ENCODE measurements around the gene ZSCAN22.

ZSCAN22 gene

GRCh38 chr19:58350871-58351557 is 24.2 kb downstream of the ZSCAN22 start:
- DNase-seq (ENCODE audit: low read depth in 1 of 2, low spot score in 1 of 2) = no peak

- DNase-seq (ENCODE audit: low read depth in 1 of 2, low spot score in 1 of 2) = no peak
Observed at GRCh38 chr19:58351558-58351878, 24.7 kb downstream of the ZSCAN22 start.

- no peak for DNase-seq (ENCODE audit: low read depth in 1 of 2, low spot score in 1 of 2)
Observed at GRCh38 chr19:58351990-58352755, 25.4 kb downstream of the ZSCAN22 start.

DNA sequence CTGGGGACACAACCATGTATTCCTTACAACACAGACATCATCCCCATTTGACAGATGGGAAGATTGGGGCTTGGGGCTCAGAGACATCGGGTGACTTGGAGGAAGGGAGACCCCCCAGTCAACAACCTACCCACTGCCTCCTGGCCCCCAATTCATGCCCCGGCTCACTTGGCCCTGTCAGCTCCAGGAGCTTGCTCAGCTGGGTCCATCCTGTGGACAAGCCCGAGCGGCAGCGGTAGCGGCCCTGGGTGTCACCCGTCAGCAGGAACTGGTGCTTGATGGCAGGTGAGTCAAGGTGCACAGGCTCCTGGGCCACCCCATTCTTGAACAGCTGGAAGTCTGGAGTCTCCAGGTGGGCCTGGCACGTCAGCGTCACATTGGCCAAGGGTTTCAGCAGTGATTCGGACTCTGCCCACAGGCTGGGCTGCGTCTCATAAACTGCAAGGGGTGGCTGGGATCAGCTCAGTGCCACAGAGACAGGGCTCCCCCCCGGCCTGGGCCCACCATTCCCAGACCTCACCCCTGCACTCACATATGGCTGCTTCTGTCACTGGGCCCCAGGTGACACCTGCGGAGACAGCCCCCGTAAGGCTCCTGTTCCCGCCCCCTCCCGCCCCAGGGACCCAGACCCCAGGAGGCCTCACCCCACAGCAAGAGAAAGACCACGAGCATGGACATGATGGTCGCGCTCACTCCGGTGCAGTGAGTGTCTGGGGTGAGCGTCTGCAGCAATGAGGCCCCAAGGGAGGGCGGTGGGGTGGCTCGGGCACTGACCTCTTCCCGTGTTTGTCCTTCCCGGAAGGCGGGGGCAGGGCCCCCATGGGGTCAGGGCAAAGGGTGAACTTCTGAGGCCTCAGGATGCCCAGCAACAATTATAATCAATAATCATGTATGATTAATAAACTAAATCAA is 26.2 kb downstream of the ZSCAN22 start, which contains the start of gene A1BG:
A1BG (minus strand) TSS at position 733 of the 912 bp plus-strand sequence; CDS start at position 678, 55 bp downstream.
- DNase-seq (ENCODE audit: low read depth in 1 of 2, low spot score in 1 of 2) = no peak

DNA sequence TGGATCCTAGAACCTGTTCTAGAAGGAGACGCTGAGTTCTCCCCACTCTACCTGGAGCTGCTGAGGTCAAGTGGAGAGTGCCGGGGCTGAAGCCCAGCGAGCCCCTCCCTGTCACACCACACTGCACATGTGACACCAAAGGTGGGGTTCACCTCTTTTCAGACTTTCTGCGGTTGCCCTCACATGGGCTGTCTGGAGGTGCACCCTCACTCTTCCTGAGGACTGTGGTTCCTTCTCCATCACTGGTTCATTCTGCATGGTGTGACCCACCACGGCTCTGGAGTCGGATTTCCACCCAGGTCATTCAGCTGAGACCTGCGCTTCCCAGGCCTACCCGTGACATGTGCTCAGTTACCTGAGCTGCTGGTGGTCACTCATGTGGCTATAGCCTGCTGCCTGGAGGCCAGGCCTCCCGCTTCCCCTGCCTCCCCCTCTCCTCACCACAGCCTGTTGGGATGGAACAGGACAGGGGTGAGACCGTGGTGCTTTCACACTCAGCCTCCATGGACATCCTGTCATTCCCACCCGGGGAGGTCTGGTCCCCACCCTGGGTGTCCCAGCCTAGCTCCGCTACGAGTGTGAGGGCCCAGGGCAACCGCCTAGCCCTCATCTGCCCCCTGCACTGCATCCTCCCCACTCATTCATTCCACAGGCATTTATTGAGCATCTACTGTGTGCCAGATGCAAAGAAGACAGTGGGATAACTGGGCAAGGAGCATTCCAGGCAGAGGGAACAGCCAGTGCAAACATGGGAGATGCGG is 27.1 kb downstream of the ZSCAN22 start:
- DNase-seq (ENCODE audit: low read depth in 1 of 2, low spot score in 1 of 2) = no peak

GRCh38 chr19:58354478-58355030 is 27.8 kb downstream of the ZSCAN22 start:
- DNase-seq (ENCODE audit: low read depth in 1 of 2, low spot score in 1 of 2) = no peak

GRCh38 chr19:58355215-58355796 is 28.5 kb downstream of the ZSCAN22 start:
- no peak for DNase-seq (ENCODE audit: low read depth in 1 of 2, low spot score in 1 of 2)

- DNase-seq (ENCODE audit: low read depth in 1 of 2, low spot score in 1 of 2) = no peak
Observed at GRCh38 chr19:58355908-58356765, 29.3 kb downstream of the ZSCAN22 start.

GRCh38 chr19:58356766-58357480 is 30.1 kb downstream of the ZSCAN22 start:
- DNase-seq (ENCODE audit: low read depth in 1 of 2, low spot score in 1 of 2) = no peak

DNA sequence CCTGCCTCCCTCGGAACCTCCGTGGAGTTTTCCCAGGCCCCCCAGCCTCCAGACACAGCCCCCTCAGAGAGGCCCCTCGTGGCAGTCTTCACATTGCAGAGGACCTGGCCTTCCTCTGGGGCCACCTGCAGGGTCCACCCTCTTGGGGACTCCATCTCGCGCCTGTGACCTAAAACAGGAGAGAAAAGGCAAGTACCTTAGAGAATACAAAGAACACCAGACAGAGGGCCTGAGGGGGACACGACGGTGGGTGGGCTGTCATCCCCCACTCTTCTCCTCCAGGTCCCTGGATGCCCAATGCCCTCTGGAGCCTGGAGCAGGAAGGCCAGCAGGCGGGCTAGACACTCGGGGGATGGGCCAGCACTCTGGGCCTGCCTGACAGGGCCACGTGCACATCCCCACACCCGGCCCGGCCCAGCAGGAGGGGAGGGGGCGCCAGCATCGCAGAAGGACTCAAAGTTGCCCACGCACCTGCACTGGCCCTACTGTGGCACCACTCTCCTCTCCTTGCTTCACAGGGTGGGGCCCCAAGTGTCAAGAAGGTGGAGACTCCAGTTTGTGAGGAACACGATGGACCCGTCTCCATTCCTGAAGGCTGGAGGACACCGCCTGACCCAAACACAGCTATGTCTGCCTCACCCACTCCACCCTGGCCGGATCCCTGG is 30.8 kb downstream of the ZSCAN22 start:
- DNase-seq (ENCODE audit: low read depth in 1 of 2, low spot score in 1 of 2) = no peak

DNA sequence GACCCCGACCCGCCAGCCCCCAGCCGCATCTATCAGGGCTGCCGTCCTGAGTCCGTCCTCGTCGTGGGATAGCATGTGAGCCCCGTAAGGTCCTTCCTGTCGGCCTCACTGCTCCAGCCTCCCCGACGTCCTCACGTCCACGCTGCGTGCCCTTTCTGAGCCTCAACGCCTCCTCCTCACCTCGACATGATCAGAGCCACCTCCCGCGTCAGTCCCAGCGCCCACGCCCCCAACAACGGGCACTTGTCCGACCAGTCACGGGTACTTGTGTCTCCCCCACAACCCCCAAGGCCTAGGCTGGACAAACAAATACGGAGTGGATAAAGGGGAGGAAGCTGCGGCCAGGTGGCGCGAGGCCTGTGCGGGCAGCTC is 35.1 kb downstream of the ZSCAN22 start:
- DNase-seq (ENCODE audit: low read depth in 1 of 2, low spot score in 1 of 2) = peak in 1 of 2 donors; percentile 30

GRCh38 chr19:58362272-58362994 is 35.6 kb downstream of the ZSCAN22 start, which contains the start of gene ZNF497:
ZNF497 (minus strand) TSS chr19:58362751; CDS start chr19:58357635, 5,116 bp downstream.
- peak; percentile 95 for DNase-seq (ENCODE audit: low read depth in 1 of 2, low spot score in 1 of 2)

GRCh38 chr19:58364146-58364545 is 37.4 kb downstream of the ZSCAN22 start:
- no peak for DNase-seq (ENCODE audit: low read depth in 1 of 2, low spot score in 1 of 2)

DNA sequence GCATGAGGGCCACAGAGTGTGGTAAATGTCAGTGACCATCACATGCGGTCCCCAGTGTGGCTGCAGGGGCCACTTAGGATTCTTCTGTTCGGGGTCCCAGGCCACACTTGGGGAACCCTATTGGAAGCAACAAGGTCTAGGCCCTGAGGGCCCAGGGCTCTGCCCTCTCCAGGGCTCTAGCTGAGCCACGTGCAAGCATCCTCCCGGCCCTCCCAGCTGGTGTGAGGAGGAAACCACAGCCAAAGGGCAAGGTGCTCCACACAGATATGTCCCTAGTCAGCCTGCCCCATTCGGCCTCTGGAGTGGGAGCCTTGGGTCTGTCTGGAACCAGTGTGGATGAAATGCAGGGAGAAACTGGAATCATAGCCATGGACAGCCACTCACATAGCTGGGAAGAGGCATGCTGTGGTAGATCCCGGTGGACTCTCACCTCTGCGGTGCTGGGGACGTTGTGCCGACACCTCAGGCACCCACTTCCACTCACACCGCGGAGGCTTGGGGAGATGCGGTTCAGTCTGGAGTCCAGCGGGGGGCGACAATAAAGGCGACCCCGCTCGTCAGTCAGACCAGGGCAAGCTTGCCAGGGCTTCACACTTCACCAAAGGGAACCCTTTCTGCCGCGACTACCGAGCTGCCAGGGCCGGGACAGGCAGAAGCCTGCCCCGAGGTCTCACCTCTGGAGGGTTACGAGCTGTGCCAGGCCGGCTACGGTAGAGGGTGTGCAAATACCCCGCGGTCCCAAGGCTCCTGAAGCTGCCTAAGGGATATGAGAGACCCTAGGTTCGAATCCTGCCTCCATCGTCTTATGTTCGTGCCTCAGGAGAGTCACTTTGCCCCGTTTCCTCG is 40.0 kb downstream of the ZSCAN22 start:
- no peak for DNase-seq (ENCODE audit: low read depth in 1 of 2, low spot score in 1 of 2)

DNA sequence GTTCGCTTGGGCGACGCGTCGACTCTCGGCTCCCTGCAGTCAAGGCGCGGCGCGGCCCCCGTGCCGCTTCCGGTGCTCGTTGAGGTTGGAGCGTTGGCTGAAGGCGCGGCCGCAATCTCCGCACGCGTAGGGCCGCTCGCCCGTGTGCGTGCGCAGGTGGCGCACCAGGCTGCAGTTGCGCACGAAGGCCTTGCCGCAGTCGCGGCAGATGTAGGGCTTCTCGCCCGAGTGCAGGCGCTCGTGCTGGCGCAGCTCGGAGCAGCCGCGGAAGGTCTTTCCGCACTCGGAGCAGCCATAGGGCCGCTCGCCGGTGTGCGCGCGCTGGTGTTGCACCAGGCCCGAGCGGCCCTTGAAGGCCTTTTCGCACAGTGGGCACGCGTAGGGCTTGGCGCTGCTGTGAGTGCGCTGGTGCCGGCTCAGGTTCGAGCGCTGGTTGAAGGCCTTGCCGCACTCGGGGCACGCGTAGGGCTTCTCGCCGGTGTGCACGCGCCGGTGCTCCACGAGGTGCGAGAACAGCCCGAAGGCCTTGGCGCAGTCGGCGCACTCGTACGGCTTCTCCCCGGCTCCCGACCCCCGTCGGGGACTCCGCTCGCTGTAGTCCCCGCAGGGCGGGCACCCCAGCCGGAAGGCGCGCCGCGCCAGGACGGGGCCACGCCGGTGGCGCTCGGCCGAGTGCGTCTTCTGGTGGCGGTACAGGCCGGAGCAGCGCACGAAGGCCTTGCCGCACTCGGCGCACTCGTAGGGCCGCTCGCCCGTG is 41.1 kb downstream of the ZSCAN22 start:
- DNase-seq (ENCODE audit: low read depth in 1 of 2, low spot score in 1 of 2) = no peak

Measured in stimulated activated CD4-positive, alpha-beta T cell treated with anti-CD3 and anti-CD28 coated beads, Interleukin-15, amount 100 ng/mL, for 1 hour (primary cell).